Neural cell (in vitro differentiated cells): ENCODE results near the gene PLN. TPM values are rescaled to one million over a fixed set of nuclear protein-coding genes. Genes with fewer than 3 reads are reported as not detected.

Experiments used
- H2AFZ ChIP-seq: fragments of 200-600, 300-800 bp; sonication (generic), shearing (Covaris generic); 2 replicates; pipeline ENCODE4 v1.6.0; 2014; ENCODE audit warnings: low read depth, mild to moderate bottlenecking, antibody characterized with exemption, low read length, moderate library complexity
- H3F3A ChIP-seq: fragments of 200-600 bp; shearing (Covaris generic); 2 replicates; pipeline ENCODE4 v1.6.1; 2016; ENCODE audit warnings: mild to moderate bottlenecking, moderate library complexity, mixed read lengths, antibody characterized with exemption, low read length; ENCODE audit not compliant: insufficient read depth, poor library complexity, severe bottlenecking
- H3K27ac ChIP-seq: fragments of 200-600, 300-800 bp; sonication (generic), shearing (Covaris generic); 2 replicates; pipeline ENCODE4 v1.5.1; 2014; ENCODE audit warnings: mild to moderate bottlenecking, low read length, moderate library complexity
- H3K27me3 ChIP-seq: fragments of 300-800, 200-600 bp; sonication (generic), shearing (Covaris generic); 2 replicates; pipeline ENCODE4 v1.6.0; 2014; ENCODE audit warnings: mild to moderate bottlenecking, low read depth, low read length, moderate library complexity; ENCODE audit not compliant: insufficient read depth
- H3K36me3 ChIP-seq: fragments of 300-800, 200-600 bp; sonication (generic), shearing (Covaris generic); 2 replicates; pipeline ENCODE4 v1.5.1; 2014; ENCODE audit warnings: mild to moderate bottlenecking, antibody characterized with exemption, low read length, moderate library complexity; ENCODE audit not compliant: insufficient read depth
- H3K4me2 ChIP-seq: fragments of 300-800, 200-600 bp; sonication (generic), shearing (Covaris generic); 2 replicates; pipeline ENCODE4 v1.6.0; 2014; ENCODE audit warnings: mild to moderate bottlenecking, low read length
- H3K4me3 ChIP-seq: fragments of 300-800, 200-600 bp; sonication (generic), shearing (Covaris generic); 2 replicates; pipeline ENCODE4 v1.5.1; 2014; ENCODE audit warnings: mild to moderate bottlenecking, low read length, moderate library complexity
- H3K79me2 ChIP-seq: fragments of 200-600 bp; shearing (Covaris generic); replicated peaks from 2 replicates; pipeline ENCODE4 v1.6.0; 2014; ENCODE audit warnings: mild to moderate bottlenecking, low read length, moderate library complexity; ENCODE audit not compliant: insufficient read depth
- H3K9ac ChIP-seq: fragments of 300-800, 200-600 bp; sonication (generic), shearing (Covaris generic); 2 replicates; pipeline ENCODE4 v1.6.1; 2016; ENCODE audit warnings: mild to moderate bottlenecking, low read length, mixed read lengths
- H3K9me2 ChIP-seq: fragments of 200-600 bp; shearing (Covaris generic); 2 replicates; pipeline ENCODE4 v1.6.1; 2016; ENCODE audit warnings: mild to moderate bottlenecking, low read length, mixed read lengths; ENCODE audit not compliant: insufficient read depth
- H3K9me3 ChIP-seq: fragments of 200-600, 300-800 bp; sonication (generic), shearing (Covaris generic); 2 replicates; pipeline ENCODE4 v1.6.1; 2016; ENCODE audit warnings: mild to moderate bottlenecking, mixed run types, low read length, moderate library complexity, mixed read lengths
- H4K20me1 ChIP-seq: fragments of 200-600 bp; shearing (Covaris generic); 2 replicates; pipeline ENCODE4 v1.6.1; 2016; ENCODE audit warnings: mild to moderate bottlenecking, mixed run types; ENCODE audit not compliant: insufficient read depth
- CTCF ChIP-seq: fragments of 450-650 bp; IDR thresholded peaks from 2 replicates; pipeline ENCODE4 v1.5.1; 2014; ENCODE audit warnings: antibody characterized with exemption, mild to moderate bottlenecking, moderate library complexity; ENCODE audit not compliant: poor library complexity, severe bottlenecking
- EP300 ChIP-seq: fragments of 450-650 bp; conservative IDR thresholded peaks from 2 replicates; pipeline ENCODE4 v1.6.1; 2014; ENCODE audit warnings: antibody characterized with exemption, mild to moderate bottlenecking, moderate library complexity; ENCODE audit not compliant: poor library complexity, severe bottlenecking
- EZH2 ChIP-seq: fragments of 200-600, 300-800 bp; shearing (Covaris generic), sonication (generic); IDR thresholded peaks from 2 replicates; pipeline ENCODE4 v1.6.1; 2014; ENCODE audit warnings: antibody characterized with exemption, low read length, borderline replicate concordance, mild to moderate bottlenecking; ENCODE audit not compliant: insufficient read depth, poor library complexity, severe bottlenecking
- MXI1 ChIP-seq: fragments of 450-650 bp; conservative IDR thresholded peaks from 2 replicates; pipeline ENCODE4 v1.6.1; 2014; ENCODE audit warnings: antibody characterized with exemption, mild to moderate bottlenecking; ENCODE audit not compliant: poor library complexity, severe bottlenecking
- POLR2AphosphoS5 ChIP-seq: IDR thresholded peaks from 2 replicates; pipeline ENCODE4 v1.6.1; 2012
- RAD21 ChIP-seq: fragments of 450-650 bp; conservative IDR thresholded peaks from 2 replicates; pipeline ENCODE4 v1.6.1; 2014; ENCODE audit warnings: antibody characterized with exemption, mild to moderate bottlenecking, moderate library complexity
- REST ChIP-seq: IDR thresholded peaks from 2 replicates; pipeline ENCODE4 v1.6.1; 2012; ENCODE audit warnings: borderline replicate concordance
- SMC3 ChIP-seq: fragments of 450-650 bp; conservative IDR thresholded peaks from 2 replicates; pipeline ENCODE4 v1.6.1; 2014; ENCODE audit warnings: antibody characterized with exemption, mild to moderate bottlenecking, moderate library complexity; ENCODE audit not compliant: poor library complexity
- TAF1 ChIP-seq: IDR thresholded peaks from 2 replicates; pipeline ENCODE4 v1.6.1; 2012; ENCODE audit warnings: low read depth
- polyA plus RNA-seq: library from polyadenylated mRNA; depleted of rRNA; stranded (reverse); fragments of >200 nt; gene quantifications from 2 replicates; pipeline ENCODE4 v1.2.3, GENCODE V29; 2014

The PLN gene
- polyA plus RNA-seq, 1 donor from 2014 or later: not detected

DNA sequence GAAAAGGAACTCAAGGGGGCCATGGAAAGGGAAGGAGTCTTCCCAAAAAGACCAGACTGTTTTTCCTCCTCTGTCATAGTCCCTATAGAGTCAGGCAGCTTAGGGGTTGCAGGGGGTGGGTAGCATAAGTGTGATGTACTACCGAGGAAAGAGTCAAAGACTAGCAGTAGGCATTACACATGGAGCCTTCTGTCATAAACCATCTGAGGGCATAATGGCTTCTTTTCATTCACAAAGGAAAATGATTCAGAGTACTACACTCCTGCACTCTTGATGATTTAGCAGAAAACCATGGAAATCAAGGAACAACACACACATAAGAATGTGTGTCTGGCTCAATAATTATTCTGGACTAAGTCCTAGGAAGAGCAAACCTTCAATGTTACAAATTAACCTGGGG lies 14.9 kb downstream of the PLN start:
- Histone ChIP-seq H3K27me3 (no peaks in the 10 kb centered on the region), H3K9me2 (no peaks in the 10 kb centered on the region), H3K27ac (no peak overlapping the region), H4K20me1 (no peaks in the 10 kb centered on the region), H3K79me2 (peaks cover 32% of the 10 kb centered on the region), H3K4me3 (no peak overlapping the region), H3F3A (no peaks in the 10 kb centered on the region), H3K36me3 (no peaks in the 10 kb centered on the region), H2AFZ (no peak overlapping the region), H3K9ac (no peak overlapping the region), H3K4me2 (no peak overlapping the region), H3K9me3 (no peaks in the 10 kb centered on the region)
- TF ChIP-seq TAF1: no peak

DNA sequence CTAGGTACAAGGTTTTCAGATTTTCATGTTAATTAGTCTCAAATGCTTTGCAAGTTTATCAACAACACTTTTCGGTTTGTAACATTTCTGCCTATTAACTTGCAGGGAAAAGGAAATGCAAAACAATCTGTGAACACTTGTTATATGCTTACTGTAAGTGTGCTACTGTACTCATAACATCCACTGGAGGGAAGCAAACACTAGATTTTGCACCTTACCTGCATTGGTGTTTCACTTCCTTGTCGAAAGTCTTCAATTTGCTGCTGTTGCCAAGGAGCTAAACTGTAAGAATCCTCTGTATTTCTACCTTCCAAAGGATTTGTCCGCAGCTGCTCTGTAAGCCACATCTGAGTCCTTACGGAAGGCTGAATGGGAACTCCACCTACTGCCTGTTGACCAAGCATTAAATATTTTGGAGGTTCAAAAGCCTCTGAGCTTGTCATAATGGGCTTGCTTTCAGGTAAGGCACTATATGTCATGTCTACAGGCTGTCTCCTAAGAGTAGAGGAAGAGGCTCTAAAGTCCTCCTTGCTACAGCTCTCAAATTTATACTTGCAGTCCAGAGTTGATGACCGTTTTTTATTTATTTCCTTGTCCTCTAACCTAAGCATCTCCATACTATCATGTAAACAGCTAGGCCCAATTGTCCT lies 17.3 kb downstream of the PLN start:
- no peaks in the 10 kb centered on the region for H3K27me3 ChIP-seq
- no peaks in the 10 kb centered on the region for H3F3A ChIP-seq
- H2AFZ ChIP-seq: no peak overlapping the region
- H3K36me3 ChIP-seq: no peaks in the 10 kb centered on the region
- H4K20me1 ChIP-seq: no peaks in the 10 kb centered on the region
- no peak overlapping the region for H3K4me3 ChIP-seq
- H3K27ac ChIP-seq: no peak overlapping the region
- H3K9me3 ChIP-seq: no peaks in the 10 kb centered on the region
- peaks cover 32% of the 10 kb centered on the region for H3K79me2 ChIP-seq
- TF ChIP-seq EP300: no peak
- TF ChIP-seq CTCF: peak; percentile 92
- peak; percentile 94 for TF ChIP-seq SMC3
- no peak for TF ChIP-seq MXI1
- TF ChIP-seq EZH2: no peak
- peak; percentile 94 for TF ChIP-seq RAD21
- no peak for TF ChIP-seq REST
- no peak for TF ChIP-seq POLR2AphosphoS5
- no peak for TF ChIP-seq TAF1
- H3K4me2 ChIP-seq: no peak overlapping the region
- H3K9me2 ChIP-seq: no peaks in the 10 kb centered on the region
- no peak overlapping the region for H3K9ac ChIP-seq
